CD4-positive, alpha-beta memory T cell (primary cell): ENCODE data around the gene CSNK1G1. TPM values are rescaled to one million over a fixed set of nuclear protein-coding genes. Genes with fewer than 3 reads are reported as not detected.

ENCODE experiments used
- CTCF ChIA-PET: fragments of 350-600 bp; sonication (Branson Sonifier 250); formaldehyde crosslinking; loops from one replicate; lab custom pipeline; 2021; ENCODE audit warnings: inconsistent platforms; ENCODE audit not compliant: partially characterized antibody; lab: Charles Lee
- POLR2A ChIA-PET: fragments of 350-600 bp; sonication (Branson Sonifier 250); formaldehyde crosslinking; loops from one replicate; lab custom pipeline; 2021; ENCODE audit not compliant: partially characterized antibody; lab: Charles Lee
- DNase-seq, 5 donors: peaks; one replicate each; pipeline versions ENCODE4 v3.0.0 to v3.0.0-alpha.2; 2020 to 2022; ENCODE audit warnings: mixed read lengths in 1 of 5
- H3K27ac ChIP-seq: one replicate; pipeline ENCODE4 v1.7.0; 2013; ENCODE audit warnings: low read depth, low read length
- H3K27me3 ChIP-seq: 2 replicates; pipeline ENCODE4 v1.7.0; 2013; ENCODE audit warnings: mild to moderate bottlenecking, low read length, moderate library complexity; ENCODE audit not compliant: insufficient read depth
- H3K36me3 ChIP-seq: 2 replicates; pipeline ENCODE4 v1.7.0; 2013; ENCODE audit warnings: mild to moderate bottlenecking, low read length, moderate library complexity; ENCODE audit not compliant: insufficient read depth
- H3K4me1 ChIP-seq: 2 replicates; pipeline ENCODE4 v1.7.0; 2013; ENCODE audit warnings: mild to moderate bottlenecking, low read length, moderate library complexity; ENCODE audit not compliant: insufficient read depth
- H3K4me3 ChIP-seq, 2 donors: one replicate each; pipeline ENCODE4 v1.7.0; 2013; ENCODE audit warnings: low read length in 2 of 2, mild to moderate bottlenecking in 1 of 2
- H3K9me3 ChIP-seq, 2 donors: one replicate each; pipeline ENCODE4 v1.7.0; 2013; ENCODE audit warnings: low read length in 2 of 2, control low read depth in 1 of 2; ENCODE audit not compliant: control insufficient read depth in 1 of 2
- H3K27ac Mint-ChIP-seq, 7 donors: one replicate each; pipeline ENCODE4 v1.8.0; 2020 to 2021; ENCODE audit warnings: mixed read lengths in 7 of 7, mild to moderate bottlenecking in 6 of 7, inconsistent platforms in 3 of 7, moderate library complexity in 3 of 7
- H3K27me3 Mint-ChIP-seq, 2 donors: one replicate each; pipeline ENCODE4 v1.8.0; 2020 to 2021; ENCODE audit warnings: mixed read lengths in 2 of 2
- H3K36me3 Mint-ChIP-seq, 2 donors: one replicate each; pipeline ENCODE4 v1.8.0; 2020 to 2021; ENCODE audit warnings: mixed read lengths in 2 of 2, inconsistent platforms in 1 of 2, mild to moderate bottlenecking in 1 of 2
- H3K4me1 Mint-ChIP-seq, 4 donors: one replicate each; pipeline ENCODE4 v1.8.0; 2020 to 2021; ENCODE audit warnings: mixed read lengths in 4 of 4, mild to moderate bottlenecking in 1 of 4
- H3K4me3 Mint-ChIP-seq, 8 donors: one replicate each; pipeline ENCODE4 v1.8.0; 2020 to 2021; ENCODE audit warnings: mixed read lengths in 8 of 8, mild to moderate bottlenecking in 7 of 8, moderate library complexity in 6 of 8, inconsistent platforms in 3 of 8
- H3K9me3 Mint-ChIP-seq, 8 donors: one replicate each; pipeline ENCODE4 v1.8.0; 2020 to 2021; ENCODE audit warnings: mixed read lengths in 8 of 8, mild to moderate bottlenecking in 5 of 8, inconsistent platforms in 3 of 8, moderate library complexity in 1 of 8
- intact Hi-C: fragments of 100-400 bp; cut with micrococcal nuclease; formaldehyde crosslinking; loops from one replicate; pipeline ENCODE4 v1.15.1; 2023
- polyA plus RNA-seq, 2 donors: library from polyadenylated mRNA; unstranded; fragments of 300-500 nt; fragmentation: Illumina TruSeq; gene quantifications; one replicate each; pipeline ENCODE4 v1.2.3, GENCODE V29; 2021
- total RNA-seq, 2 experiments: library from RNA; stranded (reverse); gene quantifications; one replicate each; pipeline ENCODE4 v1.2.3, GENCODE V29; 2021

The CSNK1G1 gene
- total and polyA plus RNA-seq, 4 experiments from 2014 or later: 6.2 to 27.7 (median 24.1) TPM

GRCh38 chr15:64287953-64288352 is 68.0 kb downstream of the CSNK1G1 start:
- H3K4me1 ChIP-seq: no peaks in the 10 kb centered on the region
- no peak overlapping the region for H3K27ac ChIP-seq
- ChIA-PET POLR2A (no interaction called here), CTCF (no interaction called here)
- no peaks in the 10 kb centered on the region for H3K36me3 ChIP-seq
- no peak for DNase-seq
- Mint-ChIP-seq H3K4me1 (peaks cover 6 to 10% (median 9%) of the 10 kb centered on the region in 4 donors), H3K27me3 (no peaks in the 10 kb centered on the region), H3K36me3 (peaks cover 3 to 13% of the 10 kb centered on the region in 2 donors), H3K27ac (no peak overlapping the region), H3K4me3 (no peak overlapping the region), H3K9me3 (no peaks in the 10 kb centered on the region)
- no peak overlapping the region for H3K4me3 ChIP-seq
- H3K9me3 ChIP-seq: no peaks in the 10 kb centered on the region
- intact Hi-C loops: no loop called here
- H3K27me3 ChIP-seq: no peaks in the 10 kb centered on the region

GRCh38 chr15:64286473-64286872 is 69.5 kb downstream of the CSNK1G1 start:
- no peaks in the 10 kb centered on the region for H3K27me3 Mint-ChIP-seq
- no peaks in the 10 kb centered on the region for H3K4me1 ChIP-seq
- peaks cover 3 to 13% of the 10 kb centered on the region in 2 donors for H3K36me3 Mint-ChIP-seq
- intact Hi-C loops: no loop called here
- H3K4me3 ChIP-seq: no peak overlapping the region
- H3K4me1 Mint-ChIP-seq: peaks cover 5 to 10% (median 8%) of the 10 kb centered on the region in 4 donors
- H3K27ac ChIP-seq: no peak overlapping the region
- H3K9me3 ChIP-seq: no peaks in the 10 kb centered on the region
- no peaks in the 10 kb centered on the region for H3K27me3 ChIP-seq
- ChIA-PET CTCF (no interaction called here), POLR2A (no interaction called here)
- DNase-seq: no peak
- H3K4me3 Mint-ChIP-seq: no peak overlapping the region
- no peak overlapping the region for H3K27ac Mint-ChIP-seq
- no peaks in the 10 kb centered on the region for H3K9me3 Mint-ChIP-seq
- no peaks in the 10 kb centered on the region for H3K36me3 ChIP-seq

GRCh38 chr15:64285871-64286270 is 70.1 kb downstream of the CSNK1G1 start:
- H3K27ac ChIP-seq: no peak overlapping the region
- H3K27me3 ChIP-seq: no peaks in the 10 kb centered on the region
- Mint-ChIP-seq H3K27ac (peak overlapping the region in 2 of 7 donors; percentile 30 to 51), H3K4me1 (peaks cover 5 to 10% (median 8%) of the 10 kb centered on the region in 4 donors), H3K27me3 (no peaks in the 10 kb centered on the region), H3K36me3 (peaks cover 6 to 13% of the 10 kb centered on the region in 2 donors), H3K4me3 (no peak overlapping the region), H3K9me3 (no peaks in the 10 kb centered on the region)
- no peaks in the 10 kb centered on the region for H3K36me3 ChIP-seq
- H3K4me1 ChIP-seq: no peaks in the 10 kb centered on the region
- intact Hi-C loops: no loop called here
- no peaks in the 10 kb centered on the region for H3K9me3 ChIP-seq
- no peak overlapping the region for H3K4me3 ChIP-seq
- ChIA-PET CTCF (no interaction called here), POLR2A (interaction anchor here (0.6 kb wide), 1 partner anchor 10 kb away, joined by 3 read pairs; no protein-coding TSS in a partner anchor)
- no peak for DNase-seq

GRCh38 chr15:64285150-64285549 is 70.8 kb downstream of the CSNK1G1 start:
- H3K27me3 ChIP-seq: no peaks in the 10 kb centered on the region
- Mint-ChIP-seq H3K4me3 (no peak overlapping the region), H3K9me3 (no peaks in the 10 kb centered on the region), H3K27ac (no peak overlapping the region), H3K4me1 (peaks cover 5 to 10% (median 8%) of the 10 kb centered on the region in 4 donors), H3K27me3 (no peaks in the 10 kb centered on the region), H3K36me3 (peaks cover 7 to 11% of the 10 kb centered on the region in 2 donors)
- intact Hi-C loops: no loop called here
- H3K9me3 ChIP-seq: no peaks in the 10 kb centered on the region
- H3K4me3 ChIP-seq: no peak overlapping the region
- ChIA-PET CTCF (no interaction called here), POLR2A (no interaction called here)
- H3K4me1 ChIP-seq: no peaks in the 10 kb centered on the region
- H3K27ac ChIP-seq: no peak overlapping the region
- DNase-seq: no peak
- H3K36me3 ChIP-seq: no peaks in the 10 kb centered on the region

- Mint-ChIP-seq H3K27ac (no peak overlapping the region), H3K9me3 (no peaks in the 10 kb centered on the region), H3K4me1 (peaks cover 3 to 6% (median 4%) of the 10 kb centered on the region in 4 donors), H3K36me3 (peaks cover 0 to 10% of the 10 kb centered on the region in 2 donors), H3K4me3 (no peak overlapping the region), H3K27me3 (no peaks in the 10 kb centered on the region)
- Histone ChIP-seq H3K36me3 (no peaks in the 10 kb centered on the region), H3K4me3 (no peak overlapping the region), H3K27me3 (no peaks in the 10 kb centered on the region), H3K27ac (no peak overlapping the region), H3K9me3 (no peaks in the 10 kb centered on the region), H3K4me1 (no peaks in the 10 kb centered on the region)
- ChIA-PET CTCF (interaction anchor here (0.6 kb wide), 1 partner anchor 120 kb away, joined by 3 read pairs; no protein-coding TSS in a partner anchor), POLR2A (no interaction called here)
- no peak for DNase-seq
- intact Hi-C loops: no loop called here
Measured at GRCh38 chr15:64284042-64284441, 71.9 kb downstream of the CSNK1G1 start.

- H3K27ac Mint-ChIP-seq: peak overlapping the region in 1 of 7 donors; percentile 41
- Histone ChIP-seq H3K4me1 (no peaks in the 10 kb centered on the region), H3K4me3 (no peak overlapping the region), H3K27ac (no peak overlapping the region), H3K36me3 (no peaks in the 10 kb centered on the region), H3K9me3 (no peaks in the 10 kb centered on the region), H3K27me3 (no peaks in the 10 kb centered on the region)
- DNase-seq: no peak
- no peaks in the 10 kb centered on the region for H3K27me3 Mint-ChIP-seq
- ChIA-PET CTCF (interaction anchor here (0.6 kb wide), 1 partner anchor 364 kb away, joined by 5 read pairs; no protein-coding TSS in a partner anchor), POLR2A (no interaction called here)
- peaks cover 0 to 12% of the 10 kb centered on the region in 2 donors for H3K36me3 Mint-ChIP-seq
- intact Hi-C loops: no loop called here
- H3K4me1 Mint-ChIP-seq: peaks cover 3 to 5% (median 4%) of the 10 kb centered on the region in 4 donors
- H3K9me3 Mint-ChIP-seq: no peaks in the 10 kb centered on the region
- H3K4me3 Mint-ChIP-seq: no peak overlapping the region
Measured at GRCh38 chr15:64282701-64283100, 73.3 kb downstream of the CSNK1G1 start.

- Histone ChIP-seq H3K4me3 (no peak overlapping the region), H3K27ac (no peak overlapping the region), H3K9me3 (no peaks in the 10 kb centered on the region), H3K4me1 (no peaks in the 10 kb centered on the region), H3K36me3 (no peaks in the 10 kb centered on the region), H3K27me3 (no peaks in the 10 kb centered on the region)
- no peak for DNase-seq
- ChIA-PET POLR2A (no interaction called here), CTCF (no interaction called here)
- Mint-ChIP-seq H3K36me3 (peaks cover 0 to 10% of the 10 kb centered on the region in 2 donors), H3K4me1 (peaks cover 5 to 6% (median 5%) of the 10 kb centered on the region in 4 donors), H3K9me3 (no peaks in the 10 kb centered on the region), H3K4me3 (no peak overlapping the region), H3K27ac (no peak overlapping the region), H3K27me3 (no peaks in the 10 kb centered on the region)
- intact Hi-C loops: no loop called here
Measured at GRCh38 chr15:64279131-64279530, 76.8 kb downstream of the CSNK1G1 start.
